ENCODE data around the gene CEACAM8.
"Not testable (repeated sequence)": the region's sequence is repeated elsewhere in the genome, so short reads cannot be mapped to it uniquely, and the experiment has no call there.

CEACAM8 gene

GRCh38 chr19:42573642-42574041, 21.1 kb downstream of the CEACAM8 start:
- DNase-seq (ENCODE audit: low read depth in 2 of 2): no peak

GRCh38 chr19:42571116-42571515, 23.6 kb downstream of the CEACAM8 start:
- DNase-seq (ENCODE audit: low read depth in 2 of 2): no peak

DNA sequence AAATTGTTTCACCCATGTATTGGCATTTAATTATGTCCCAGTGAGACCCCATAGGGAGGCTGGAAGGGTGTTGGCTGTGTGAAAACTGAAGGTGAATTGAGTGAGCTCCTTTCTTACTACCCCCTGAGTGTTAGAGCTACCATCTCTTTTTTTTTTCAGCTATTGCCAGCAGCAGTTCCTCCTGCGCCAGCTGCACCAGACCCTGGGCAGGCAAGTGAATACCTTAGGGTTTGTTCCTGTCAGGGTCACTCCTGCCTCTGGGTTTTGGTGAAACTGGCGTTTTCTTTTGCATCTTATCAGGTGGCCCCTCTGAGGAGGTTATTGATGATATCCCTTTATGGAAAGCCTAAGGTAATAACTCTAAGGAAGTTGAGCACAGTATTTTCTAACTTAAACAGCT, 25.5 kb downstream of the CEACAM8 start:
- DNase-seq (ENCODE audit: low read depth in 2 of 2): no peak

DNA sequence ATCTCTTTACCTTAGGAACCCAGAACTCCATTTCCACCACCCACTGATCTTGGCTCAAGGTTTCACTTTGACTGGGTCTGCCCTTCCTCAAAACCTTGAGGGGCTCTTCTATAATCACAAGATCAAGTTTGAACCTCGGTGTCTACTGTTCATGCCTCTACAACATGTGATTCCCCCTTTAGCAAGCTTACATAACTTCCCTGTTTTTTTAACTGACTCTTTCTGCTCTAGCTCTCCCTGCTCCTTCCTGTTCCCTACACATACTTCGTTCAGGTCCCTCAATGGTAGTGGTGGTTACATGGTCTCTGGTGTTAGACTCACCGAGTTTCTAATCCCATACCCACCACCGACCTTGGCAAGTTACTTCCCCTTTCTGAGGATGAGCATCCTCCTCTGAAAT, 26.7 kb downstream of the CEACAM8 start:
- no peak for DNase-seq (ENCODE audit: low read depth in 2 of 2)

GRCh38 chr19:42567567-42567966, 27.2 kb downstream of the CEACAM8 start:
- no peak for DNase-seq (ENCODE audit: low read depth in 2 of 2)

DNA sequence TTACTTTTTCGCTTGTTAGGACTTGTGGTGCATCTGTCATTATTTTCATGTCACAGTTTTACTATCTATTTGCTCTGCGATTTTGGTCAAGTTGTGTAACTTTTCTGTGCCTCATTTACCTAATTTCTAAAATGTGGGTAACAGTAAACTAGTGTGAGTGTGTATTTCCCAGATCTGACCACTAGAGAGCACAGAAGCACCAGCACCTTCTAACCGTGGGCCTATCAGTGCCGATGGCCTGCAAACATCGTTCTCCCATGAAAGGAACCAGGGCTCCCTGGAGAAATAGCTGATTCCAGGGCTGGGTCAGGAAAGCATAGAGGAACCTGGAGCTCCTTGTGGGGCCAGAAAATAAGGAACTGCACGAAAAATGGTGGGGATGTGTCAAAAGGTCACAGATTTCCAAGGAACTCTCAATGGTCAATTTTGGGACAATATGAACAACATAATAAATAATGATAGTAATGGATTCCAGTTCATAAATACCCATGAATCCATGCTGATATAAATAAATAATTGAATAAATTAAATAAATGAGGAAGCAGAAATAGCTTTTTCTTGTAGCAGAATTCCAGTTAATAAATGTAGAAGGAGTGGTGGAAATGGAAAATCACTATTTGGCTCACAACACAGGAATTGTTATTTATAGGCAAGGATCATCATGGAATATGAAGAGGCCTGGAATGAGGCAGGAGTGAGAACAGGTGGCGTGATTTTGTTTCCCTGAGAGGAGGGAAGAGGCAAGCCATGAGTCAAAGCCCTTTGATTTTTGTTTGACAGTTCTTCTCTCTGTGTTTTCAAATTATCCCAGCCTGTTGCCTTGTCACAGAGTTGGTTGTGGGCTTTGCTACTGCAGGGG, 31.1 kb downstream of the CEACAM8 start:
- DNase-seq (ENCODE audit: low read depth in 2 of 2): peak in 1 of 2 experiments; percentile 2

- no peak for DNase-seq (ENCODE audit: low read depth in 2 of 2)
Measured at GRCh38 chr19:42561512-42561911, 33.2 kb downstream of the CEACAM8 start.

GRCh38 chr19:42560731-42561130, 34.0 kb downstream of the CEACAM8 start:
- no peak for DNase-seq (ENCODE audit: low read depth in 2 of 2)

GRCh38 chr19:42558450-42559150, 36.1 kb downstream of the CEACAM8 start:
- no peak for DNase-seq (ENCODE audit: low read depth in 2 of 2)

GRCh38 chr19:42557386-42557871, 37.3 kb downstream of the CEACAM8 start:
- DNase-seq (ENCODE audit: low read depth in 2 of 2): not testable (repeated sequence)

GRCh38 chr19:42555801-42556200, 38.9 kb downstream of the CEACAM8 start:
- no peak for DNase-seq (ENCODE audit: low read depth in 2 of 2)

GRCh38 chr19:42555317-42555716, 39.4 kb downstream of the CEACAM8 start:
- no peak for DNase-seq (ENCODE audit: low read depth in 2 of 2)

GRCh38 chr19:42554046-42554575, 40.6 kb downstream of the CEACAM8 start:
- DNase-seq (ENCODE audit: low read depth in 2 of 2): no peak

DNA sequence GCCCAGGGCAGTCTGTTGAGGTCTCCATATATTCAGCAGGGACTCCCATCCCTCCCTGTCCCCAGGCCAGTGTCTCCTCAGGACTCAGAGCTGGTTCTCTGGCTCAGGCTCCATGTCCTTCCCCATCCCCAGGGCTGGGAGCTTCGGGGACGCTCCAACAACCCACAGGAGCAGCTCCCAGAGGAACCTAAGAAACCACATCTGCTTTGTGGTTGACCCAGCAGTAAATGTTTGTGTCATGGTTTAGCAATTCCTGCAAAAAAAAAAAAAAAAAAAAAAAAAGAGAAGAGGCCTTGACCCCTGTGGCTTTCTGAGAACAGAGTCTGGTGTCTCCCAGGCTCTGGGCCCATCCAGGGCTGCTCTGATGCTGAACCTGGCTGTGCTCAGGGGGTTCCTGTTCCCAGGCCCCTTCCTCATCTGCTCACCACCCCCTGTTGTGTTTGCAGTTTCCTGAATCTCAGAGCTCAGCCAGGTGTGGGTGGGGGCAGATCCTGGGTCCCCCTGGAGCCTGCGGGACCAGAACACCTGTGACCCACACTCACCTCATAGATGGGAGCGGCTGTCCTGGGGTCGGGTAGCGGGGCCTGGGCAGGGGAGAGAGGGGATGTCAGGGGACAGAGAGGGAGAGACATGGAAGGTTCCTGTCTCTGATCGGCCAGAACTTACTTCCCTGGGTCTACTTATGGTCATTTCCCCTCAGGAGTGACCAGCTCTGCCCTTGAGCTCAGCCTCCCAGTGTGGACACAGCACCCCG, 41.3 kb downstream of the CEACAM8 start:
- DNase-seq (ENCODE audit: low read depth in 2 of 2): peak; percentile 4 to 10

DNA sequence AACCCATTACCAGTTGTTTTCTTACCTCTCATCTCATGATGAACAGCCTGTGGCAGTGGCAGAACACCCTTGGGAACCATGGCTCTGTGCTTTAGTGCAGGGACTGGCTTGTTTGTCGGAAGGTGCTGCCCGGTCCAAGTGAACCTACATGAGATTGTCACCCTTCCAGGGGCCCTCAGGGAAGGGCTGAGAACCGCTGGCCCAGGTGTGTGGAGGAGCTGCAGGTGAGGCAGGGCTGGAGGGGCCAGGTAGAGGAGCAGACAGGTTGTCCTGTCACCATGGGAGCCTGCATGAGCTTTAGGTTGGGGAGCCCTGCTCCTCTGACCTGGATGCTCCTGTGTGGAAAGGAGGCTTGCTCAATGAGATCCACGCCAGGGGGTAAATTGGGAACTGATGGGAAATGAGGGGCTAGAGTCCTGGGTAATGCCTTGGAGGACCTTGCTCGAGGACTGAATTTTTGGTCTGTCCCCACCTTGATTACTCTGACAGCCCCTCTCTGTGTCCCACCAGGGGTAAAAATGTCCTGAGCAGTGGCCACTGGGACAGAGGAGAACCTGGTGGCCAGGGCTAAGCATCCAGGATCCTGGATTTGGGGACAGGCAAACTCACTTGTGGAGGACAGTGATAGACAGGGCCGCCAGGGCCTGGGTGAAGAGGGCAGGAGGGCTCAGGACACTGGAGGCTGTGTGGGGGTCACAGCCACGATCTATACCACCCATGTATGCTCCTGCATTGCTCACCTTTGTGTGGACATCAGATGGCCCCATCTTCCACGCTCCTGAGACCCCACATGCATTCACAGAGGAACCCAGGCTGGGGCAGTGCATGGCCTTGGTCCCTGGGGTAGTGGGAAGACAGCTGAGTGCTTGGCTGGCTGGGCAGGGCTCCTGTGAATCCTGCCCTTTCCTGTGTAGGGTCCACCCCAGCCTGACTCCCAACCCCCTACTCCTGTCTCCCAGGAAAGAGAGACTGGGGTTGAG, 42.3 kb downstream of the CEACAM8 start:
- DNase-seq (ENCODE audit: low read depth in 2 of 2): no peak

DNA sequence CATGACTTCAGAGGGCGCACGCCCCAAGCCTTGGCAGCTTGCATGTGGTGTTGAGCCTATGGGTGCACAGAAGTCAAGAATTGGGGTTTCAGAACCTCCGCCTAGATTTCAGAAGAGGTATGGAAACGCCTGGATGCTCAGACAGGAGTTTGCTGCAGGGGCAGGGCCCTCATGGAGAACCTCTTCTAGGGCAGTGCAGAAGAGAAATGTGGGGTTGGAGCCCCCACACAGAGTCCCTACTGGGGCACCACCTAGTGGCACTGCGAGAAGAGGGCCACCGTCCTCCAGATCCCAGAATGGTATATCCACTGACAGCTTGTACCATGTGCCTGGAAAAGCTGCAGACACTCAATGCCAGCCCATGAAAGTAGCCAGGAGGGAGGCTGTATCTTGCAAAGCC, 44.2 kb downstream of the CEACAM8 start:
- DNase-seq (ENCODE audit: low read depth in 2 of 2): not testable (repeated sequence)

- DNase-seq (ENCODE audit: low read depth in 2 of 2): not testable (repeated sequence)
Measured at GRCh38 chr19:42549067-42549466, 45.7 kb downstream of the CEACAM8 start.

GRCh38 chr19:42548552-42548951, 46.2 kb downstream of the CEACAM8 start:
- DNase-seq (ENCODE audit: low read depth in 2 of 2): no peak

- no peak for DNase-seq (ENCODE audit: low read depth in 2 of 2)
Measured at GRCh38 chr19:42547929-42548328, 46.8 kb downstream of the CEACAM8 start.

- no peak for DNase-seq (ENCODE audit: low read depth in 2 of 2)
Measured at GRCh38 chr19:42546831-42547500, 47.8 kb downstream of the CEACAM8 start.

Measured in fibroblast of skin of left quadriceps (primary cell).